Prostate gland (tissue), 2 donors: ENCODE data around the gene RIC8A. TPM values are rescaled to one million over a fixed set of nuclear protein-coding genes. Genes with fewer than 3 reads are reported as not detected.

Experiments used
- DNase-seq: peaks from one replicate; pipeline ENCODE4 v3.0.0-alpha.2; 2019; ENCODE audit warnings: low spot score
- H3K27ac ChIP-seq, 2 donors: fragments of 200-600 bp; sonication (generic); 2 replicates each; pipeline ENCODE4 v1.5.1; 2017 to 2019
- H3K27me3 ChIP-seq: fragments of 200-600 bp; sonication (generic); replicated peaks from 2 replicates; pipeline ENCODE4 v1.5.1; 2019; ENCODE audit not compliant: insufficient read depth
- H3K36me3 ChIP-seq, 2 donors: fragments of 200-600 bp; sonication (generic); 1 replicate in 1 of 2; 2 replicates in 1 of 2; pipeline versions ENCODE4 v1.5.1 to v1.8.1; 2017 to 2019
- H3K4me1 ChIP-seq: fragments of 200-600 bp; sonication (generic); replicated peaks from 2 replicates; pipeline ENCODE4 v1.5.1; 2019
- H3K4me3 ChIP-seq, 2 donors: fragments of 200-600 bp; sonication (generic); 2 replicates each; pipeline ENCODE4 v1.5.1; 2017 to 2019
- H3K9me3 ChIP-seq: fragments of 200-600 bp; sonication (generic); 2 replicates; pipeline ENCODE4 v1.5.1; 2017
- CTCF ChIP-seq, 4 experiments: fragments of 200-600 bp in 2 of 4; fragments of 450-650 bp in 2 of 4; sonication (generic) in 2 of 4; IDR thresholded peaks; 1 replicate in 3 of 4; 2 replicates in 1 of 4; pipeline ENCODE4 v1.5.1; 2016 to 2019; ENCODE audit warnings: antibody characterized with exemption in 4 of 4, mild to moderate bottlenecking in 2 of 4, moderate library complexity in 2 of 4
- POLR2A ChIP-seq: fragments of 450-650 bp; IDR thresholded peaks from one replicate; pipeline ENCODE4 v1.6.1; 2016; ENCODE audit warnings: antibody characterized with exemption, mild to moderate bottlenecking
- POLR2AphosphoS5 ChIP-seq: sonication (generic); formaldehyde crosslinking; IDR thresholded peaks from one replicate; pipeline ENCODE4 v1.6.1; 2017; ENCODE audit warnings: antibody characterized with exemption
- WGBS: methylation state at CpG from one replicate; pipeline ENCODE4 v1.1.5; 2018; 5-methylcytosine and 5-hydroxymethylcytosine counted together
- intact Hi-C: fragments of 100-400 bp; cut with DNase I; formaldehyde crosslinking; loops from one replicate; pipeline ENCODE4 v1.14.2; 2022
- total RNA-seq, 2 donors: library from RNA; depleted of rRNA; stranded (reverse); fragments of >200 nt; gene quantifications; one replicate each; pipeline ENCODE4 v1.1.0, GENCODE V29; 2016

The RIC8A gene
- total RNA-seq, 2 donors from 2014 or later = 82.3 to 114 TPM

DNA sequence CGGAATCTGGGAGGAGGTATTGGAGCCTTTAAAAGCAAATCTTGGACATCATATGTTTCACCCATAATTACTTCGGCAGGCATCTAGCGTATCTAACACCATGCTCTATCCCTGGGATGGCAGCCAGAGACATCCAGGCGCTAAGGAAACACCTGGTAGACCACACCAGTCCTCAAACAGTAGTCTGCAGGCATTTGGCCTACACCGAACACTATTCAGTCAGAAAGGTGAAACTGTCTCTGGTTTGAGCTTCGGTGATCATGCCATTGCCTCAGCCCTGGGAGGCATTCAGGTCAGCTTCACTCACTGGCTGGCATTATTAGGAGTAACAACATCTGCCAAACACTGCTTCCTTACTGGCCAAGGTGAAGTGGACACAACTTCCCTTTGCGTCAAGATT is 16.9 kb downstream of the RIC8A start:
- no peak for DNase-seq
- Histone ChIP-seq H3K27me3 (no peaks in the 10 kb centered on the region), H3K9me3 (no peaks in the 10 kb centered on the region), H3K36me3 (no peaks in the 10 kb centered on the region), H3K27ac (no peak overlapping the region), H3K4me1 (no peaks in the 10 kb centered on the region), H3K4me3 (no peak overlapping the region)
- TF ChIP-seq CTCF (IDR thresholded peaks at IDR 0.05) = no peak
- no peak for TF ChIP-seq POLR2AphosphoS5
- no peak for TF ChIP-seq POLR2A
- WGBS = 87% methylated on average over 7 of the region's 7 CpGs
- intact Hi-C loops = no loop called here

DNA sequence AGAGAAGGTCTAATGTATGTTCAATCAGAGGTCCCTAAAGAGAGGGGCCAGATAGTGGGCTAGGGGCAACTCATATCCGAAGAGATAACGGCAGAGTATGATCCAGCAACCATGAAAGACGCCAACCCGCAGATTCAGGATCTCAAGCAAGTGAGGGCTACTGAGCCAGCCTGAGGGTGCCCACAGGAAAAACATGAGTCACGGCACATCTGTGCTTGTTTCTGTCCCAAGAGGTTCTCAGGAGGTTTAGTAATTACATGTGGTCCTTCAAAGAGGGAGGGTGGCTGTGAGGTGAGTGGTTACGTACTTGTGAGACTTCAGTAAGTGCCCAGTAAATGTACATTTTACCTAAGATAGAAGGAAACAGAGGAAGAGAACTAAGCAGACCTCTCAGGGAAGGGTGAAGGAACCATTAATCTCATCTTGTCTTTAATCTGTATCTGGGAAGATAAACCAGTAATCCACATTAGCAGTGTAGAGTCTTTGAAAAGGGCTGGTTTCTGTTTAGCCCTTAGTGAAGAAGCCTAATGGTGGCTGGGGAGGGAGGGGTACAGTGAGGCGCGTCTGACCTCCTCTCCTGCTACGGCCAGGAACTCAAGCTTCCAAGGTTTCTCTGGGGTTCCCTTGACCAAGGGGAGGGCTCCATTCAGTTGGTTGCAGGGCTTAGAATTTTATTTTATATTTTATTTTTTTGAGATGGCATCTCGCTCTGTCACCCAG is 18.4 kb downstream of the RIC8A start:
- Histone ChIP-seq H3K4me1 (no peaks in the 10 kb centered on the region), H3K27me3 (no peaks in the 10 kb centered on the region), H3K9me3 (no peaks in the 10 kb centered on the region), H3K4me3 (no peak overlapping the region), H3K27ac (no peak overlapping the region), H3K36me3 (no peaks in the 10 kb centered on the region)
- no peak for TF ChIP-seq POLR2A
- no peak for TF ChIP-seq CTCF (IDR thresholded peaks at IDR 0.05)
- no peak for TF ChIP-seq POLR2AphosphoS5
- WGBS = 96% methylated on average over 10 of the region's 10 CpGs
- DNase-seq = no peak
- intact Hi-C loops = no loop called here

- no peaks in the 10 kb centered on the region for H3K4me1 ChIP-seq
- TF ChIP-seq CTCF (IDR thresholded peaks at IDR 0.05) (no peak), POLR2A (no peak), POLR2AphosphoS5 (no peak)
- no peaks in the 10 kb centered on the region for H3K9me3 ChIP-seq
- H3K27me3 ChIP-seq = no peaks in the 10 kb centered on the region
- no peak for DNase-seq
- no peaks in the 10 kb centered on the region for H3K36me3 ChIP-seq
- intact Hi-C loops = no loop called here
- no peak overlapping the region for H3K4me3 ChIP-seq
- WGBS = 86% methylated on average over 6 of the region's 6 CpGs
- H3K27ac ChIP-seq = no peak overlapping the region
These were observed 20.4 kb downstream of the RIC8A start for GRCh38 chr11:227824-228379.

- intact Hi-C loops = loop anchor here (10.0 kb wide), 1 partner anchor 274 kb away; the partner anchor contains the start of gene RNH1
- Histone ChIP-seq H3K27ac (no peak overlapping the region), H3K9me3 (no peaks in the 10 kb centered on the region), H3K4me1 (no peaks in the 10 kb centered on the region), H3K27me3 (no peaks in the 10 kb centered on the region), H3K4me3 (no peak overlapping the region), H3K36me3 (no peaks in the 10 kb centered on the region)
- no peak for TF ChIP-seq CTCF (IDR thresholded peaks at IDR 0.05)
- TF ChIP-seq POLR2AphosphoS5 = no peak
- no peak for TF ChIP-seq POLR2A
- DNase-seq = no peak
- 93% methylated on average over 10 of the region's 10 CpGs for WGBS
These were observed 22.9 kb downstream of the RIC8A start for GRCh38 chr11:230431-230830.
